KMS-11 (cell line): ENCODE data around the gene ABCC6.
"Not testable (repeated sequence)": the region's sequence is repeated elsewhere in the genome, so short reads cannot be mapped to it uniquely, and the experiment has no call there.

ENCODE experiments used
- H2AFZ ChIP-seq: fragments of 200-600 bp; sonication (generic); 2 replicates; pipeline ENCODE4 v1.6.1; 2016; ENCODE audit warnings: antibody characterized with exemption, mixed run types, low read depth
- H3K27ac ChIP-seq: fragments of 200-600 bp; sonication (generic); 2 replicates; pipeline ENCODE4 v1.6.1; 2016; ENCODE audit warnings: mild to moderate bottlenecking, mixed run types
- H3K27me3 ChIP-seq: fragments of 200-600 bp; sonication (generic); 2 replicates; pipeline ENCODE4 v1.6.1; 2017; ENCODE audit warnings: mild to moderate bottlenecking, low read depth, mixed run types, moderate library complexity; ENCODE audit not compliant: insufficient read depth
- H3K36me3 ChIP-seq: fragments of 200-600 bp; sonication (generic); 2 replicates; pipeline ENCODE4 v1.6.1; 2017; ENCODE audit warnings: mild to moderate bottlenecking, mixed run types; ENCODE audit not compliant: insufficient read depth
- H3K4me1 ChIP-seq: fragments of 200-600 bp; sonication (generic); 2 replicates; pipeline ENCODE4 v1.6.1; 2016; ENCODE audit warnings: mild to moderate bottlenecking, low read depth, mixed run types; ENCODE audit not compliant: poor library complexity, severe bottlenecking
- H3K4me2 ChIP-seq: fragments of 200-600 bp; sonication (generic); 2 replicates; pipeline ENCODE4 v1.7.0; 2016; ENCODE audit warnings: mild to moderate bottlenecking, mixed run types
- H3K4me3 ChIP-seq: fragments of 200-600 bp; sonication (generic); IDR thresholded peaks from 2 replicates; pipeline ENCODE4 v1.6.1; 2017; ENCODE audit warnings: low read depth, low read length, mixed read lengths; ENCODE audit not compliant: insufficient read depth
- H3K79me2 ChIP-seq: fragments of 200-600 bp; sonication (generic); 2 replicates; pipeline ENCODE4 v1.6.1; 2016; ENCODE audit warnings: low read depth, mixed run types; ENCODE audit not compliant: insufficient read depth
- H3K9ac ChIP-seq: fragments of 200-600 bp; sonication (generic); 2 replicates; pipeline ENCODE4 v1.6.1; 2016; ENCODE audit warnings: mild to moderate bottlenecking, mixed run types
- H4K20me1 ChIP-seq: fragments of 200-600 bp; sonication (generic); 2 replicates; pipeline ENCODE4 v1.6.1; 2016; ENCODE audit warnings: mild to moderate bottlenecking, mixed run types; ENCODE audit not compliant: insufficient read depth
- TF ChIP-seq, protein P1 (sequence below): fragments of 200-600 bp; sonication (generic); conservative IDR thresholded peaks from 2 replicates; pipeline ENCODE4 v1.6.1; 2017; ENCODE audit warnings: low read depth, mild to moderate bottlenecking, antibody characterized with exemption, low read length, moderate library complexity, mixed read lengths

ABCC6 gene

DNA sequence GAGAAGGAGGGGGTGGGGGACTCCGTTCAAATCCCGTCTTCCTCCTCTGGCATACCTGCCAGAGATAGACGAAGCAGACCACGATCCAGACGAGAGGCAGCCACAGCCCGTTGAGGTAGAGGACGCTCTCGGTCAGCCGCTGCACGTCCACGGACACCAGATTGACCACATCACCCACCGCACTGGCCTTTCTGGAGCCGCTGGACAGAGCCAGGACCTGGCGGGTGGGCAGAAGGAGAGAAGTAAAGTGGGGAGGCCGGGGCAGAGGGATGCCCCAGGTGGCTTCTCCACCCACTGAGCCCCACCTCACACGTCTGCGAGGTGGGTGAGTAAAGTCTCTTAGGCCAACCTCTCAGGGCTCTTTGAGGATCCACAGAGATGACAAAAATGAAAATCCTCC, 25.3 kb downstream of the ABCC6 start:
- Histone ChIP-seq H3K4me3 (no peak overlapping the region), H3K9ac (no peak overlapping the region), H3K27ac (no peak overlapping the region), H3K27me3 (no peaks in the 10 kb centered on the region), H3K4me1 (peaks cover 8% of the 10 kb centered on the region), H3K79me2 (no peaks in the 10 kb centered on the region), H3K36me3 (no peaks in the 10 kb centered on the region), H3K4me2 (no peak overlapping the region), H4K20me1 (no peaks in the 10 kb centered on the region), H2AFZ (no peak overlapping the region)
- TF ChIP-seq, protein P1, sequence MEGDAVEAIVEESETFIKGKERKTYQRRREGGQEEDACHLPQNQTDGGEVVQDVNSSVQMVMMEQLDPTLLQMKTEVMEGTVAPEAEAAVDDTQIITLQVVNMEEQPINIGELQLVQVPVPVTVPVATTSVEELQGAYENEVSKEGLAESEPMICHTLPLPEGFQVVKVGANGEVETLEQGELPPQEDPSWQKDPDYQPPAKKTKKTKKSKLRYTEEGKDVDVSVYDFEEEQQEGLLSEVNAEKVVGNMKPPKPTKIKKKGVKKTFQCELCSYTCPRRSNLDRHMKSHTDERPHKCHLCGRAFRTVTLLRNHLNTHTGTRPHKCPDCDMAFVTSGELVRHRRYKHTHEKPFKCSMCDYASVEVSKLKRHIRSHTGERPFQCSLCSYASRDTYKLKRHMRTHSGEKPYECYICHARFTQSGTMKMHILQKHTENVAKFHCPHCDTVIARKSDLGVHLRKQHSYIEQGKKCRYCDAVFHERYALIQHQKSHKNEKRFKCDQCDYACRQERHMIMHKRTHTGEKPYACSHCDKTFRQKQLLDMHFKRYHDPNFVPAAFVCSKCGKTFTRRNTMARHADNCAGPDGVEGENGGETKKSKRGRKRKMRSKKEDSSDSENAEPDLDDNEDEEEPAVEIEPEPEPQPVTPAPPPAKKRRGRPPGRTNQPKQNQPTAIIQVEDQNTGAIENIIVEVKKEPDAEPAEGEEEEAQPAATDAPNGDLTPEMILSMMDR: no peak

DNA sequence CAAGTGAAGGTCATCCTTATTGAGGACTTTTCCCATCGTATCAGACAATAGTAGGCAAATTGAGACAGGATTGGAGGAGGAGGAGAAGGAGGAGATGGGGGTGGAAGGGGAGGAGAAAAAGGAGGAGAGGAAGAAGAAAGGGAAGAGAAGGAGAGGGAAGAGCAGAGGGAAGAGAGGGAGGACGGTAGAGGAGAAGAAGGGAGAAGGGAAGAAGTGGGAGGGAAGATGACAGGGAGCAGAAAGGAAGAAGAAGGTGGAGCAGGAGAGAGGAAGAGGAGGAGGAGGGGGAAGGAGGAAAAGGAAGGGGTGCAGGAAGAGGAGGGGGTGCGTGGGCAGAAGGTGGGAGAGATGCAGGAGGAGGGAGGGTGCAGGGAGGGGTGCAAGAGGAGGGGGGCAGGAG, 26.0 kb downstream of the ABCC6 start:
- H3K79me2 ChIP-seq: no peaks in the 10 kb centered on the region
- no peaks in the 10 kb centered on the region for H3K36me3 ChIP-seq
- H2AFZ ChIP-seq: no peak overlapping the region
- peaks cover 3% of the 10 kb centered on the region for H3K4me1 ChIP-seq
- no peaks in the 10 kb centered on the region for H4K20me1 ChIP-seq
- no peak overlapping the region for H3K4me2 ChIP-seq
- TF ChIP-seq, protein P1: no peak
- no peak overlapping the region for H3K9ac ChIP-seq
- no peaks in the 10 kb centered on the region for H3K27me3 ChIP-seq
- H3K27ac ChIP-seq: no peak overlapping the region
- H3K4me3 ChIP-seq: no peak overlapping the region

DNA sequence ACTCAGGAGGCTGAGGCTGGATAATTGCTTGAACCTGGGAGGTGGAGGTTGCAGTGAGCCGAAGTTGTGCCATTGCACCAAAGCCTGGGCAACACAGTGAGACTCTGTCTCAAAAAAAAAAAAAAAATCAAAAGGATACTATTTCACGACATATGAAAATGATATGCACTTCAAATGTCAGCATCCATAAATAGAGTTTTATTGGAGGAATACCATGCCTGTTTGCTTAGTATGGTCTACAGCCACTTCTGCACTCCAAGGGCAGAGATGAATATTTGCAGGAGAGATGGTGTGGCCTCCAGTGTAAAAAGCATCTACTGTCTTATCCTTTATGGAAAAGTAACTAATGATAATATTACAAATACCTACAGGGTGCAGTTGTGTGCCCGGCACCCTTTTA, 27.2 kb downstream of the ABCC6 start:
- Histone ChIP-seq H3K4me1 (no peaks in the 10 kb centered on the region), H3K27me3 (peaks cover 5% of the 10 kb centered on the region; the same call in 1 of the 2 replicates), H3K79me2 (no peaks in the 10 kb centered on the region), H3K4me3 (no peak overlapping the region), H2AFZ (no peak overlapping the region), H3K36me3 (no peaks in the 10 kb centered on the region), H3K27ac (no peak overlapping the region), H4K20me1 (no peaks in the 10 kb centered on the region), H3K4me2 (no peak overlapping the region), H3K9ac (no peak overlapping the region)
- TF ChIP-seq, protein P1: no peak

DNA sequence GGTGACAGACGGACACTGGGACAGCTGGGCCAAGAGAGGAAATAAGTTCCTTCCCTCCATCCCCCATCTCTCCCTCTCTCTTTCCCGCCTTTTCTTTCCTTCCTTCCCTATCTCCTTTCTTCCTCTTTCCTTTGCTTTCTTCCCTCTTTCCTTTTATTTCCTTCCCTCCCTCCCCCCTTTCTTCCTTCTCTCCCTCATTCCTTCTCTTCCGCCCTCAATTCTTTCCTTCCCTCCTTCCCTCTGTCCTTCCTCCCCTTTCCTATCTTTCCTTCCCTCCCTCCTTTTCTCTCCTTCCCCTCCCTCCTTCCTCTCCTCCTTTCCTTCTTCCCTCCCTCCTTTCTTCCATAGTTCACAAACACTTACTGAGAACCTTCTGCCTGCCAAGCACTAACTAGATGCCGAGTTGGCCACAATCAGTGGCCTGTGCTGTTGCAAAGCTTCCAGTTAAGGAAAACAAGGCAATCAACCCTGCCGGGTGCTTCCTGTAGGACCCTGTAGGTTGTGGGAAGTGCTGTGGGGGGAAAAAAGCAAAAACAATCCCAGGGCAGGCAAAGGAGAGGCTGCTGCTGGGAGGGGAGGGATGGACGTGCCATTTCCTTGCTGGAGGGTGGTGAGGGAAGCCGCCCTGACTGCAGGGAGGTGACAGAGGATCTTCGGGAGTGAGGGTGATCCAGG, 31.7 kb downstream of the ABCC6 start:
- Histone ChIP-seq H3K27ac (no peak overlapping the region), H3K36me3 (no peaks in the 10 kb centered on the region), H2AFZ (no peak overlapping the region; the same call in 1 of the 2 replicates), H3K27me3 (peaks cover 5% of the 10 kb centered on the region; the same call in 1 of the 2 replicates), H3K4me1 (no peaks in the 10 kb centered on the region), H4K20me1 (no peaks in the 10 kb centered on the region), H3K9ac (no peak overlapping the region), H3K4me3 (no peak overlapping the region), H3K4me2 (no peak overlapping the region), H3K79me2 (no peaks in the 10 kb centered on the region)
- TF ChIP-seq, protein P1: no peak

GRCh38 chr16:16190966-16191365, 32.3 kb downstream of the ABCC6 start:
- H3K36me3 ChIP-seq, H3K9ac ChIP-seq, H3K4me1 ChIP-seq, H3K79me2 ChIP-seq, H3K27ac ChIP-seq, H3K4me3 ChIP-seq, H4K20me1 ChIP-seq, H2AFZ ChIP-seq, H3K4me2 ChIP-seq, H3K27me3 ChIP-seq: not testable (repeated sequence)
